ENCODE results near the gene CHD9NB. TPM values are rescaled to one million over a fixed set of nuclear protein-coding genes. Genes with fewer than 3 reads are reported as not detected.
"Not testable (repeated sequence)": the region's sequence is repeated elsewhere in the genome, so short reads cannot be mapped to it uniquely, and the experiment has no call there.

CHD9NB gene
- total and polyA plus RNA-seq, 2 experiments from 2014 or later: 0.20 to 0.22 TPM

DNA sequence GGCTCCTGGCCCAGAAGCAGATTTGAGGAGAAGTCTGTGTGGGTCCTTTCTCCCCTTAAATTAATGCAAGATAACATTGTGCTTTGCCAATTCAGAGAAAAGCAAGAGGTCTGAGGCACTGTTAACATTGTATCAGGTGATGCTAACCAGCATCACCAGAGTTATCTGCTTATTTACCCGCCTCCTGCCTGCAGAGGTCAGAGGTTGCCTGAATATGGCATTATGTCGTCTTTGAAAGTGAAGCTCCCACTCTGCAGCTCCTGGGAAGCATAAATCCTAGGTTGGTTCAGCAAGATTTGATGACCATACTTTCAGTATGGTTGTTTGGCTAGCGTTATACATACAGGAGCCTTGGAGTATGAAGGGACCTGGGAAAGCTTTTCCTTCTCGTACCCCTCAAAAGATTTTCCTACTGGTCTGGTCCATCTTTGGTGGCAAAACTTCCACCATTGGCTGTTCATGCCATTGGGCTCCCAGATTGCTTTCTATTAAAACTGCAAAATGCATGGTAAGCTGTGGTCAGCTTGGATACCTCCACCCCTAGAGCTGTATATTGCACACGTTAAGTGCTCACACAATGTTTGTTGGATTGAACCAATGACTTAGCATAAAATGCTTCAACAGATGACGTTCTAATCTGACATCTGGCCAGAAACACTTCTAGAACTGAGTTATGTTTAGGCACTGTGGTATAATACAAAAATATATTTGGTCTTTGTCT is 26.2 kb upstream of the CHD9NB start:
- TF ChIP-seq EZH2 (IDR thresholded peaks at IDR 0.05; ENCODE audit: insufficient read depth, poor library complexity, severe bottlenecking) (no peak), EZH2phosphoT487 (IDR thresholded peaks at IDR 0.05; ENCODE audit: insufficient read depth, low read depth) (no peak)
- Histone ChIP-seq H3K27me3 (replicated peaks; ENCODE audit: insufficient read depth) (no peaks in the 10 kb centered on the region), H4K20me1 (ENCODE audit: insufficient read depth) (no peaks in the 10 kb centered on the region), H3K27ac (no peak overlapping the region), H2AFZ (no peak overlapping the region), H3K9ac (no peak overlapping the region), H3K9me3 (ENCODE audit: low read depth) (no peaks in the 10 kb centered on the region), H3K79me2 (ENCODE audit: insufficient read depth) (peaks cover 78% of the 10 kb centered on the region), H3K9me2 (ENCODE audit: insufficient read depth) (no peaks in the 10 kb centered on the region), H3K36me3 (ENCODE audit: low read depth) (no peaks in the 10 kb centered on the region), H3K4me3 (no peak overlapping the region), H3K4me1 (ENCODE audit: insufficient read depth) (peaks cover 36% of the 10 kb centered on the region), H3K4me2 (ENCODE audit: unreplicated experiment) (no peak overlapping the region), H3F3A (ENCODE audit: insufficient read depth) (peaks cover 32% of the 10 kb centered on the region)
- in situ Hi-C loops (cut with MboI): no loop called here
- 82 to 84% methylated on average over 6 of the region's 6 CpGs for WGBS, 2 experiments (ENCODE audit: low coverage in 1 of 2, low lambda C conversion rate in 2 of 2, missing lambda C conversion rate in 2 of 2)
- DNase-seq: no peak

DNA sequence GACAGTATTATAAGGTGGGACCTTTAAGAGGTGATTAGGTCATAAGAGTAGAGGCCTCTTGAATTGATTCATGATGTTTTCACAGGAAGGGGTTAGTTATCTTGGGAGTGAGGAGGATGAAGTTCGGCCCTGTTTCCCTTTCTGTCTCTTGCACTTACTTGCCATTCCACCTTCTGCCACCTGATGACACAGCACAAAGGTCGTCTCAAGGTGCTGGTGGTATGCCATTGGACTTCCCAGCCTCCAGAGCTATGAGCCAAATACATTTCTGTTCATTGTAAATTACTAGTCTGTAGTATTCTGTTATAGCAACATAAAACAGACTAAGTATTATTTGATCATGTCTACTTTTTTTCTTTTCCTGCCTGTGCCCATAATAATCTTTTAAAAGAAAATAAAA is 25.6 kb upstream of the CHD9NB start:
- TF ChIP-seq EZH2 (IDR thresholded peaks at IDR 0.05; ENCODE audit: insufficient read depth, poor library complexity, severe bottlenecking) (no peak), EZH2phosphoT487 (IDR thresholded peaks at IDR 0.05; ENCODE audit: insufficient read depth, low read depth) (no peak)
- 93 to 95% methylated on average over 2 of the region's 2 CpGs for WGBS, 2 experiments (ENCODE audit: low coverage in 1 of 2, low lambda C conversion rate in 2 of 2, missing lambda C conversion rate in 2 of 2)
- no peak overlapping the region for H2AFZ ChIP-seq
- no peaks in the 10 kb centered on the region for H3K27me3 ChIP-seq (replicated peaks; ENCODE audit: insufficient read depth)
- no peak overlapping the region for H3K4me3 ChIP-seq
- H3K27ac ChIP-seq: no peak overlapping the region
- no peaks in the 10 kb centered on the region for H3K36me3 ChIP-seq (ENCODE audit: low read depth)
- no peaks in the 10 kb centered on the region for H4K20me1 ChIP-seq (ENCODE audit: insufficient read depth)
- peaks cover 32% of the 10 kb centered on the region for H3F3A ChIP-seq (ENCODE audit: insufficient read depth)
- peaks cover 79% of the 10 kb centered on the region for H3K79me2 ChIP-seq (ENCODE audit: insufficient read depth)
- peaks cover 29% of the 10 kb centered on the region for H3K4me1 ChIP-seq (ENCODE audit: insufficient read depth)
- H3K9me3 ChIP-seq (ENCODE audit: low read depth): no peaks in the 10 kb centered on the region
- DNase-seq: no peak
- H3K4me2 ChIP-seq (ENCODE audit: unreplicated experiment): no peak overlapping the region
- no peaks in the 10 kb centered on the region for H3K9me2 ChIP-seq (ENCODE audit: insufficient read depth)
- H3K9ac ChIP-seq: no peak overlapping the region
- in situ Hi-C loops (cut with MboI): no loop called here

DNA sequence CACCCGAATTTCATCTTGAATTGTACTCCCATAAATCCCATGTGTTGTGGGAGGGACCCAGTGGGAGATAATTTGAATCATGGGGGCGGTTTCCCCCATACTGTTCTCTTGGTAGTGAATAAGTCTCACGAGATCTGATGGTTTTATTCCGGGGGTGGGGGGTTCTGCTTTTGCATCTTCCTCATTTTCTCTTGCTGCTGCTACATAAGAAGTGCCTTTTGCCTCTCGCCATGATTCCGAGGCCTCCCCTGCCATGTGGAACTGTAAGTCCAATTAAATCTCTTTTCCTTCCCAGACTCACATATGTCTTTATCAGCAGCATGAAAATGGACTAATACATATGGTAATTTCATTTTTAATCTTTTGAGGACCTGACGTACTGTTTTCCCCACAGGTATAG is 22.8 kb upstream of the CHD9NB start:
- H3K27me3 ChIP-seq (replicated peaks; ENCODE audit: insufficient read depth); H3K4me3 ChIP-seq; H3K36me3 ChIP-seq (ENCODE audit: low read depth); H2AFZ ChIP-seq; H3K9me3 ChIP-seq (ENCODE audit: low read depth); DNase-seq; H4K20me1 ChIP-seq (ENCODE audit: insufficient read depth); in situ Hi-C loops (cut with MboI); H3K9ac ChIP-seq; H3K27ac ChIP-seq; H3K9me2 ChIP-seq (ENCODE audit: insufficient read depth); H3K4me2 ChIP-seq (ENCODE audit: unreplicated experiment): not testable (repeated sequence)
- H3K4me1 ChIP-seq (ENCODE audit: insufficient read depth): peaks cover 10% of the 10 kb centered on the region
- peaks cover 19% of the 10 kb centered on the region for H3F3A ChIP-seq (ENCODE audit: insufficient read depth)
- whole genome bisulfite sequencing, 2 experiments (ENCODE audit: low coverage in 1 of 2, low lambda C conversion rate in 2 of 2, missing lambda C conversion rate in 2 of 2): 93 to 97% methylated on average over 7 of the region's 7 CpGs
- peaks cover 89% of the 10 kb centered on the region for H3K79me2 ChIP-seq (ENCODE audit: insufficient read depth)

- H3K4me3 ChIP-seq; H3K4me2 ChIP-seq (ENCODE audit: unreplicated experiment); H3K9me2 ChIP-seq (ENCODE audit: insufficient read depth); in situ Hi-C loops (cut with MboI); H3F3A ChIP-seq (ENCODE audit: insufficient read depth); DNase-seq; H3K4me1 ChIP-seq (ENCODE audit: insufficient read depth); H3K36me3 ChIP-seq (ENCODE audit: low read depth); H3K27me3 ChIP-seq (replicated peaks; ENCODE audit: insufficient read depth); H3K27ac ChIP-seq; H4K20me1 ChIP-seq (ENCODE audit: insufficient read depth); H3K9ac ChIP-seq; H3K9me3 ChIP-seq (ENCODE audit: low read depth); H2AFZ ChIP-seq: not testable (repeated sequence)
- peaks cover 95% of the 10 kb centered on the region for H3K79me2 ChIP-seq (ENCODE audit: insufficient read depth)
- 67% methylated on average over 3 of the region's 3 CpGs for WGBS, 2 experiments (ENCODE audit: low coverage in 1 of 2, low lambda C conversion rate in 2 of 2, missing lambda C conversion rate in 2 of 2)
Measured at GRCh38 chr16:53074296-53074695, 21.6 kb upstream of the CHD9NB start.

- no peak for TF ChIP-seq EZH2 (IDR thresholded peaks at IDR 0.05; ENCODE audit: insufficient read depth, poor library complexity, severe bottlenecking)
- no peak for TF ChIP-seq EZH2phosphoT487 (IDR thresholded peaks at IDR 0.05; ENCODE audit: insufficient read depth, low read depth)
- Histone ChIP-seq H4K20me1 (ENCODE audit: insufficient read depth) (no peaks in the 10 kb centered on the region), H3K27ac (no peak overlapping the region), H3K36me3 (ENCODE audit: low read depth) (no peaks in the 10 kb centered on the region), H3K9me3 (ENCODE audit: low read depth) (no peaks in the 10 kb centered on the region), H3K4me2 (ENCODE audit: unreplicated experiment) (no peak overlapping the region), H3K9me2 (ENCODE audit: insufficient read depth) (no peaks in the 10 kb centered on the region), H3F3A (ENCODE audit: insufficient read depth) (no peaks in the 10 kb centered on the region), H3K79me2 (ENCODE audit: insufficient read depth) (peaks cover 95% of the 10 kb centered on the region), H2AFZ (no peak overlapping the region), H3K27me3 (replicated peaks; ENCODE audit: insufficient read depth) (no peaks in the 10 kb centered on the region), H3K4me3 (no peak overlapping the region), H3K9ac (no peak overlapping the region), H3K4me1 (ENCODE audit: insufficient read depth) (no peaks in the 10 kb centered on the region)
- 95 to 100% methylated on average over 6 of the region's 6 CpGs for WGBS, 2 experiments (ENCODE audit: low coverage in 1 of 2, low lambda C conversion rate in 2 of 2, missing lambda C conversion rate in 2 of 2)
- in situ Hi-C loops (cut with MboI): no loop called here
- DNase-seq: no peak
Measured at GRCh38 chr16:53073022-53073421, 20.3 kb upstream of the CHD9NB start.
